K562 (cell line): ENCODE data around the gene GZF1. TPM values are rescaled to one million over a fixed set of nuclear protein-coding genes. Genes with fewer than 3 reads are reported as not detected.

ENCODE experiments used
- ATAC-seq: fragments of 200-7000 bp; cut with Tn5 transposase; 3 replicates; pipeline ENCODE4 v1.9.1; 2020; ENCODE audit warnings: moderate library complexity
- BruUV-seq: library from RNA; stranded (reverse); fragments of 400-500 nt; replicated peaks from 2 replicates; lab custom pipeline; 2021; lab: Mats Ljungman, UMichigan
- CTCF ChIA-PET: fragments of 300-600 bp; formaldehyde crosslinking; extraction: SDS; loops from one replicate; lab custom pipeline; 2021; ENCODE audit warnings: low intra/inter-chr PET ratio; lab: Yijun Ruan, JAX
- POLR2A ChIA-PET: fragments of 300-600, 350-650 bp; sonication (Branson Sonifier 250); formaldehyde crosslinking; extraction: SDS; loops from one replicate; lab custom pipeline; 2021; ENCODE audit warnings: antibody characterized with exemption, inconsistent platforms; lab: Yijun Ruan, JAX
- DNase-seq, 4 experiments: peaks; one replicate each; pipeline versions ENCODE4 v3.0.0 to v3.0.0-alpha.2; 2011 to 2018; ENCODE audit warnings: low spot score in 3 of 4, mixed read lengths in 3 of 4; ENCODE audit errors: extremely low read depth in 1 of 4
- FAIRE-seq: peaks from 2 replicates; lab custom pipeline; 2011; peaks lifted over from hg19 to GRCh38; lab: Jason Lieb, UNC
- H2AFZ ChIP-seq: 2 replicates; pipeline ENCODE4 v1.6.0; 2011; ENCODE audit warnings: low read depth, low read length, control low read depth, inconsistent platforms
- H3K27ac ChIP-seq: fragments of 200-600 bp; 3 replicates; pipeline ENCODE4 v1.8.0; 2011; ENCODE audit warnings: low read depth, mild to moderate bottlenecking, control low read depth, inconsistent platforms, low read length, moderate library complexity, mixed read lengths; ENCODE audit errors: extremely low read depth
- H3K27me3 ChIP-seq, 2 experiments: fragments of 300-600 bp in 1 of 2; 2 replicates in 1 of 2; 3 replicates in 1 of 2; pipeline versions ENCODE4 v1.6.0 to v1.8.0; 2011; ENCODE audit warnings: inconsistent platforms in 2 of 2, low read length in 2 of 2, mild to moderate bottlenecking in 1 of 2, mixed read lengths in 1 of 2, moderate library complexity in 1 of 2; ENCODE audit not compliant: control insufficient read depth in 2 of 2, insufficient read depth in 2 of 2
- H3K36me3 ChIP-seq: fragments of 300-600 bp; 3 replicates; pipeline ENCODE4 v1.8.0; 2011; ENCODE audit warnings: mild to moderate bottlenecking, low read length, inconsistent platforms; ENCODE audit not compliant: control insufficient read depth, insufficient read depth
- H3K4me1 ChIP-seq, 2 experiments: fragments of 200-600 bp in 1 of 2; replicated peaks in 1 of 2; 2 replicates in 1 of 2; 3 replicates in 1 of 2; pipeline versions ENCODE4 v1.5.1 to v1.8.0; 2011; ENCODE audit warnings: inconsistent platforms in 2 of 2, low read length in 2 of 2, mild to moderate bottlenecking in 1 of 2, mixed read lengths in 1 of 2, moderate library complexity in 1 of 2; ENCODE audit not compliant: control insufficient read depth in 2 of 2, insufficient read depth in 2 of 2
- H3K4me2 ChIP-seq: 2 replicates; pipeline ENCODE4 v1.6.1; 2011; ENCODE audit warnings: low read length, control low read depth, inconsistent platforms, mixed read lengths; ENCODE audit not compliant: insufficient read depth
- H3K4me3 ChIP-seq: fragments of 200-600 bp; sonication (generic), shearing (Covaris generic); 2 replicates; pipeline ENCODE4 v1.5.1; 2016; ENCODE audit warnings: control low read depth, inconsistent platforms
- H3K79me2 ChIP-seq: fragments of 200-600 bp; 3 replicates; pipeline ENCODE4 v1.8.0; 2011; ENCODE audit warnings: low read length, inconsistent platforms; ENCODE audit not compliant: control insufficient read depth, insufficient read depth
- H3K9ac ChIP-seq, 2 experiments: 2 replicates each; pipeline versions ENCODE4 v1.6.0 to v1.6.1; 2011; ENCODE audit warnings: low read depth in 2 of 2, low read length in 2 of 2, control low read depth in 1 of 2, inconsistent platforms in 1 of 2, mild to moderate bottlenecking in 1 of 2, mixed read lengths in 1 of 2; ENCODE audit not compliant: insufficient read depth in 1 of 2
- H3K9me1 ChIP-seq: one replicate; pipeline ENCODE4 v1.6.0; 2011; ENCODE audit warnings: inconsistent platforms, mild to moderate bottlenecking, low read length, moderate library complexity; ENCODE audit not compliant: control insufficient read depth, insufficient read depth
- H3K9me3 ChIP-seq: replicated peaks from 2 replicates; pipeline ENCODE4 v1.5.1; 2011; ENCODE audit warnings: low read depth, low read length, inconsistent platforms; ENCODE audit not compliant: control insufficient read depth, insufficient read depth
- H4K20me1 ChIP-seq: replicated peaks from 2 replicates; pipeline ENCODE4 v1.6.1; 2011; ENCODE audit warnings: low read length, inconsistent platforms, mixed read lengths; ENCODE audit not compliant: control insufficient read depth, insufficient read depth
- CBX5 ChIP-seq: IDR thresholded peaks from 2 replicates; pipeline ENCODE4 v1.6.1; 2014; ENCODE audit warnings: low read depth, borderline replicate concordance
- CHAMP1 ChIP-seq: fragments of 450-650 bp; IDR thresholded peaks from 2 replicates; pipeline ENCODE4 v1.6.1; 2016; ENCODE audit warnings: mild to moderate bottlenecking
- EP300 ChIP-seq: IDR thresholded peaks from 2 replicates; pipeline ENCODE4 v1.6.1; 2012; ENCODE audit warnings: low read length, improper control_type of control experiment
- KAT7 ChIP-seq: sonication (generic); formaldehyde crosslinking; IDR thresholded peaks from 2 replicates; pipeline ENCODE4 v1.8.0; 2022; ENCODE audit warnings: missing genetic modification reagents, mild to moderate bottlenecking, borderline replicate concordance
- NR4A1 ChIP-seq, 2 experiments: fragments of 250-450 bp in 1 of 2; fragments of 450-650 bp in 1 of 2; sonication (Bioruptor Pico) in 1 of 2; IDR thresholded peaks; 2 replicates each; pipeline versions ENCODE4 v1.4.0 to v1.6.1; 2016 to 2020; ENCODE audit warnings: mild to moderate bottlenecking in 2 of 2, missing compliant biosample characterization in 1 of 2, missing genetic modification characterization in 1 of 2, moderate library complexity in 1 of 2
- ZNF12 ChIP-seq: sonication (generic); formaldehyde crosslinking; IDR thresholded peaks from 2 replicates; pipeline ENCODE4 v1.4.0; 2020; ENCODE audit warnings: mild to moderate bottlenecking, missing genetic modification reagents
- ZNF143 ChIP-seq: sonication (generic); formaldehyde crosslinking; IDR thresholded peaks from 2 replicates; pipeline ENCODE4 v1.9.0; 2022; ENCODE audit warnings: mild to moderate bottlenecking, missing genetic modification reagents
- WGBS: fragments of 100-300 bp; shearing (Covaris generic); methylation state at CpG from one replicate; pipeline ENCODE4 v1.1.6; 2016; ENCODE audit warnings: low coverage, mixed read lengths; ENCODE audit not compliant: insufficient coverage; ENCODE audit errors: missing lambda C conversion rate; 5-methylcytosine and 5-hydroxymethylcytosine counted together
- in situ Hi-C: fragments of 300-500 bp; cut with MboI; formaldehyde crosslinking; loops from 4 replicates; pipeline ENCODE4 v1.15.0; 2018; ENCODE audit warnings: inconsistent platforms, mixed read lengths
- intact Hi-C: fragments of 100-400 bp; cut with micrococcal nuclease; formaldehyde crosslinking; loops from 2 replicates; pipeline ENCODE4 v1.14.2; 2022
- polyA plus RNA-seq, 8 experiments: library from polyadenylated mRNA; depleted of rRNA in 4 of 8; stranded (reverse) in 5 of 8; unstranded in 3 of 8; fragments of >200 nt; fragmentation: Nextera tagmentation in 2 of 8; fragmentation: Illumina TruSeq in 1 of 8; extraction: Ambion mirVana in 2 of 8; extraction: Trizol in 1 of 8; gene quantifications; 2 replicates each; pipeline versions ENCODE4 v1.2.1 to v1.2.3, GENCODE V29; 2011 to 2014; ENCODE audit warnings: inconsistent platforms in 1 of 8, missing spikeins in 1 of 8
- total RNA-seq, 7 experiments: library from RNA; depleted of rRNA in 6 of 7; stranded (reverse); fragments of >200 nt in 6 of 7; fragmentation: Illumina TruSeq in 2 of 7; extraction: Trizol in 2 of 7; gene quantifications; 2 replicates each; pipeline versions ENCODE4 v1.2.1 to v1.2.3, GENCODE V29; 2011 to 2021; ENCODE audit warnings: low replicate concordance in 1 of 7
- TF ChIP-seq, protein P1 (sequence below): fragments of 150-350 bp; IDR thresholded peaks from 2 replicates; pipeline ENCODE4 v1.6.1; 2014; ENCODE audit warnings: low read depth, mild to moderate bottlenecking, low read length, borderline replicate concordance

The GZF1 gene
- total and polyA plus RNA-seq, 9 of the 15 experiments (the other 6 are each of a cell fraction or from before 2014, with no cell fraction given): 1.2 to 15.7 (median 7.4) TPM

DNA sequence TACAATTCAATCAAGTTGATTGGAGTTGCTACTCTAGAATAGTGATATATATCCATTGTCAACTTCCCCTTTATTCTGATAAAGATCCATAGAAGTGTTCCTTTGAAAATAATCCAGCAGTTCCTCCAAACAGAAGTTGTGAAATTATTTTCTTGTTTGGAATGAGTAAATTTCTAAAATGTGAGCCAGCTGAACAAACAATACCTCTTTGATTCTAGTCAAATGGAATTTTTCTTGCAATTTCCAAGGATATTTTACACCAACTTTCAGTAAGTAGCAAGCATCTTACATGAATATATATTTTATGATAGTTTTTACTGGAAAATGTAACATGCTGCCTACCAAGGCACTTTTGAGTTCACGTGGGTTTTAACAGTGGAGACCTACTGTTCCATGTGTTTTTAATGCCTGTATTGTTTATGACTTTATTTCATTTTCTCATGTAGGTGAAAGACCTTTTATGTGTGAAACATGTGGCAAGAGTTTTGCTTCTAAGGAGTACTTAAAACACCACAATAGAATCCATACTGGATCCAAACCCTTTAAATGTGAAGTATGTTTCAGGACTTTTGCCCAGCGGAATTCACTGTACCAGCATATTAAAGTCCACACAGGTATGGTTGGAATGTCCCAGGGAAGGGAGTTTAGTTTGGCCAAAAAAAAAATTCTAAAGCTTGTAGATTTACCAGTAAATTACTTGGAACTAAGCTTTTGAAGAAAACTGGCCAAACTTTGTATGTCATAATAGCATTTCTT lies 6.5 kb downstream of the GZF1 start:
- H3K79me2 ChIP-seq: peaks cover 50% of the 10 kb centered on the region
- intact Hi-C loops: no loop called here
- TF ChIP-seq CBX5: no peak
- no peak for TF ChIP-seq EP300
- TF ChIP-seq, protein P1, sequence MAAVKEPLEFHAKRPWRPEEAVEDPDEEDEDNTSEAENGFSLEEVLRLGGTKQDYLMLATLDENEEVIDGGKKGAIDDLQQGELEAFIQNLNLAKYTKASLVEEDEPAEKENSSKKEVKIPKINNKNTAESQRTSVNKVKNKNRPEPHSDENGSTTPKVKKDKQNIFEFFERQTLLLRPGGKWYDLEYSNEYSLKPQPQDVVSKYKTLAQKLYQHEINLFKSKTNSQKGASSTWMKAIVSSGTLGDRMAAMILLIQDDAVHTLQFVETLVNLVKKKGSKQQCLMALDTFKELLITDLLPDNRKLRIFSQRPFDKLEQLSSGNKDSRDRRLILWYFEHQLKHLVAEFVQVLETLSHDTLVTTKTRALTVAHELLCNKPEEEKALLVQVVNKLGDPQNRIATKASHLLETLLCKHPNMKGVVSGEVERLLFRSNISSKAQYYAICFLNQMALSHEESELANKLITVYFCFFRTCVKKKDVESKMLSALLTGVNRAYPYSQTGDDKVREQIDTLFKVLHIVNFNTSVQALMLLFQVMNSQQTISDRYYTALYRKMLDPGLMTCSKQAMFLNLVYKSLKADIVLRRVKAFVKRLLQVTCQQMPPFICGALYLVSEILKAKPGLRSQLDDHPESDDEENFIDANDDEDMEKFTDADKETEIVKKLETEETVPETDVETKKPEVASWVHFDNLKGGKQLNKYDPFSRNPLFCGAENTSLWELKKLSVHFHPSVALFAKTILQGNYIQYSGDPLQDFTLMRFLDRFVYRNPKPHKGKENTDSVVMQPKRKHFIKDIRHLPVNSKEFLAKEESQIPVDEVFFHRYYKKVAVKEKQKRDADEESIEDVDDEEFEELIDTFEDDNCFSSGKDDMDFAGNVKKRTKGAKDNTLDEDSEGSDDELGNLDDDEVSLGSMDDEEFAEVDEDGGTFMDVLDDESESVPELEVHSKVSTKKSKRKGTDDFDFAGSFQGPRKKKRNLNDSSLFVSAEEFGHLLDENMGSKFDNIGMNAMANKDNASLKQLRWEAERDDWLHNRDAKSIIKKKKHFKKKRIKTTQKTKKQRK: no peak
- TF ChIP-seq ZNF12 (CRISPR knock-in tag): no peak
- no peak for TF ChIP-seq NR4A1 (CRISPR knock-in tag; IDR thresholded peaks at IDR 0.05)
- no peak for TF ChIP-seq NR4A1 (tag; IDR thresholded peaks at IDR 0.05)
- no peak for TF ChIP-seq ZNF143 (CRISPR knock-in tag)
- no peak for TF ChIP-seq KAT7 (CRISPR knock-in tag)
- no peak for TF ChIP-seq CHAMP1

More for the DNA sequence above, 6.5 kb downstream of the GZF1 start:
- in situ Hi-C loops: no loop called here
- H3K4me3 ChIP-seq: no peak overlapping the region
- POLR2A ChIA-PET: interaction anchor here (1.0 to 1.1 kb wide), 3 partner anchors 18 to 459 kb away, joined by 3 to 5 read pairs (median 3); partner anchors contain the start of gene NXT1
- H3K9ac ChIP-seq: no peak overlapping the region
- peaks cover 97% of the 10 kb centered on the region for H3K36me3 ChIP-seq
- H3K27me3 ChIP-seq: no peaks in the 10 kb centered on the region
- no peak for ATAC-seq
- no peak overlapping the region for H3K4me2 ChIP-seq
- H2AFZ ChIP-seq: no peak overlapping the region
- no peak for DNase-seq
- H4K20me1 ChIP-seq: peaks cover 6% of the 10 kb centered on the region; the same call in 1 of the 2 replicates
- H3K27ac ChIP-seq: no peak overlapping the region
- FAIRE-seq: no peak
- H3K9me3 ChIP-seq: no peaks in the 10 kb centered on the region
- CTCF ChIA-PET: no interaction called here
- BruUV-seq: no TSS peak
- H3K9me1 ChIP-seq: no peaks in the 10 kb centered on the region
- peaks cover 10 to 19% of the 10 kb centered on the region in 2 experiments; a peak in 4 of 5 replicates for H3K4me1 ChIP-seq
- 94% methylated on average over 2 of the region's 2 CpGs for WGBS
